Upper lobe of right lung (tissue), 1 donor: ENCODE results near the gene ACSF2. TPM values are rescaled to one million over a fixed set of nuclear protein-coding genes. Genes with fewer than 3 reads are reported as not detected.
A peak's percentile ranks its signal among the peaks of the same experiment; 100 is the strongest.
"Not testable (repeated sequence)": the region's sequence is repeated elsewhere in the genome, so short reads cannot be mapped to it uniquely, and the experiment has no call there.

Source experiments
- ATAC-seq: fragments of 200-7000 bp; cut with Tn5 transposase; one replicate; pipeline ENCODE4 v1.9.1; 2020; ENCODE audit warnings: mild to moderate bottlenecking, moderate library complexity
- DNase-seq: peaks from one replicate; pipeline ENCODE4 v3.0.0-alpha.2; 2020
- H3K27ac ChIP-seq: fragments of 200-600 bp; one replicate; pipeline ENCODE4 v1.8.0; 2022
- H3K27me3 ChIP-seq: fragments of 200-600 bp; one replicate; pipeline ENCODE4 v1.8.0; 2022; ENCODE audit warnings: mild to moderate bottlenecking
- H3K36me3 ChIP-seq: fragments of 200-600 bp; one replicate; pipeline ENCODE4 v1.8.0; 2022
- H3K4me1 ChIP-seq: fragments of 200-600 bp; one replicate; pipeline ENCODE4 v1.8.0; 2022
- H3K4me3 ChIP-seq: fragments of 200-600 bp; one replicate; pipeline ENCODE4 v1.8.0; 2022; ENCODE audit warnings: mild to moderate bottlenecking
- H3K9me3 ChIP-seq: fragments of 200-600 bp; one replicate; pipeline ENCODE4 v1.8.0; 2022
- intact Hi-C: fragments of 100-400 bp; cut with DNase I; formaldehyde crosslinking; loops from one replicate; pipeline ENCODE4 v1.11.0; 2022
- total RNA-seq: library from RNA; stranded (reverse); fragmentation: NEBNext Ultra II Directional; extraction: Animal tissue kit (Norgen Biotek cat#: 25700); gene quantifications from one replicate; pipeline ENCODE4 v1.2.1, GENCODE V29; 2021
- TF ChIP-seq, protein P1 (sequence below): fragments of 200-600 bp; IDR thresholded peaks from one replicate; pipeline ENCODE4 v1.8.0; 2022; ENCODE audit warnings: antibody characterized with exemption
- donor health status: DM: no; HTN: yes; CAD: no; lungs with severe emphysema.

Gene ACSF2
- total RNA-seq, 1 donor from 2014 or later, result 73.9 TPM

DNA sequence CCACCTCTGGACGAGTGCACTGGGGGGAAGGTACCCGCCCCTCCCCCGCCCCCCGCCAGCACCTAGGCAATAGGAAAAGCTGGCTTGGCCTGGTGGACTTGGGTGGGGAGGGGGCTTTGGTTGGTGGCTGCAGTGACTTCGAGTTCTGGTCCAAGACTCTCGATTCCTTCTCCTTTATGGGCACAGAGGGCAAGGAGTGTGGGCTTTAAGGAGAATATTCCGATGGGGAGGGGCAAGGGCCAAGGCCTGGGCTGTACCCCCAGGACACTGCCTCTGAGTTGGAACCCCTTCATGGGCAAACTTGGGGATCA, 409 bp downstream of the ACSF2 start:
- Histone ChIP-seq H3K4me1 (peaks cover 49% of the 10 kb centered on the region), H3K27ac (peak overlapping the region; percentile 78), H3K27me3 (no peaks in the 10 kb centered on the region), H3K4me3 (peak overlapping the region; percentile 87), H3K36me3 (no peaks in the 10 kb centered on the region), H3K9me3 (no peaks in the 10 kb centered on the region)
- TF ChIP-seq, protein P1, sequence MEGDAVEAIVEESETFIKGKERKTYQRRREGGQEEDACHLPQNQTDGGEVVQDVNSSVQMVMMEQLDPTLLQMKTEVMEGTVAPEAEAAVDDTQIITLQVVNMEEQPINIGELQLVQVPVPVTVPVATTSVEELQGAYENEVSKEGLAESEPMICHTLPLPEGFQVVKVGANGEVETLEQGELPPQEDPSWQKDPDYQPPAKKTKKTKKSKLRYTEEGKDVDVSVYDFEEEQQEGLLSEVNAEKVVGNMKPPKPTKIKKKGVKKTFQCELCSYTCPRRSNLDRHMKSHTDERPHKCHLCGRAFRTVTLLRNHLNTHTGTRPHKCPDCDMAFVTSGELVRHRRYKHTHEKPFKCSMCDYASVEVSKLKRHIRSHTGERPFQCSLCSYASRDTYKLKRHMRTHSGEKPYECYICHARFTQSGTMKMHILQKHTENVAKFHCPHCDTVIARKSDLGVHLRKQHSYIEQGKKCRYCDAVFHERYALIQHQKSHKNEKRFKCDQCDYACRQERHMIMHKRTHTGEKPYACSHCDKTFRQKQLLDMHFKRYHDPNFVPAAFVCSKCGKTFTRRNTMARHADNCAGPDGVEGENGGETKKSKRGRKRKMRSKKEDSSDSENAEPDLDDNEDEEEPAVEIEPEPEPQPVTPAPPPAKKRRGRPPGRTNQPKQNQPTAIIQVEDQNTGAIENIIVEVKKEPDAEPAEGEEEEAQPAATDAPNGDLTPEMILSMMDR, result no peak
- ATAC-seq (no peak), DNase-seq (no peak)
- intact Hi-C loops, result no loop called here

DNA sequence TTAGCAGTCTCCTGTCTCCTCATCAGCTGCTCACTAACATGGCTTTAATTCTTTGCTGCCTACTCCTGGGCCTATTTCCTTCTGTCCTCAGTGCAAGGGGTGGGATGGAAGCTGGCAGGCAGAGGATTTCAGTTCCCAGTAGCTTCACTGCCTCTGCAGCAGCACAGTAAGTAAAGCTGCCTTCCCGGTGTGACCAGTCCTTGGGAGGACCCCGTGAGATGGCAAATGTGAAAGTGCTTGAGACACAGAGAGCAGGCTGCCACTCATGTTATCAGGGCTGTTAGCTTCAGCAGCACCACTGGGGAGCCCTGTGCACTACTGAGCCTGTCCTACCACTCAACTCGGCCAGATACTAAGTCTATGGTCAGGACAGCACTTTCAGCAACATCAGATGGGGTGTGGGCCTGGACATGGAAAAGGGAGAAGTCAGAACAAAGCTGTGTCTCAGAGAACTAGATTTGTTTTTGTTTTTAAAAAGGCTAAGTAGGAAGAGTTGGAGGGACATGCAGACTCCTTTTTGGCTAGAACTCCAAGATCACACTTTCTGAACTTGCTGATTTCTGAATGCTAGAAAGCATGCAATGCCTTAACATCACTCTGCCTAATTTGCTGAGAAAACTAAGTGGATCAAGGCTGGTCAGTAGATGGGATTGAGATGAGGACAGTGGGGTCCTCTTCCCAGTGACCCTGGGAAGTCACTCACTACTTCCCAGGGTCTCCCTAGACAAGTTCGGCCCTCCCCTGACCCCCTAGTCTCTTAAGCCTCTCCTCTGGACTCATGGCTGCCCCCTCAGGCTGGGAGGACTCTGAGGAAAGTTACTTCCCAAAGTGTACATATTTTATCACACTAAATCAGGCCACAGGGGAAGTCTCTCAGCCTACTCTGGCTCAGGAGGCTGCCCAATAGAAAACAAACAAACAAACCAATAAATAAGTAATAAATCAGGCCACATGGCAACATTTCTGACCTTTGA, 1.1 kb downstream of the ACSF2 start:
- peak; percentile 65 for ATAC-seq

DNA sequence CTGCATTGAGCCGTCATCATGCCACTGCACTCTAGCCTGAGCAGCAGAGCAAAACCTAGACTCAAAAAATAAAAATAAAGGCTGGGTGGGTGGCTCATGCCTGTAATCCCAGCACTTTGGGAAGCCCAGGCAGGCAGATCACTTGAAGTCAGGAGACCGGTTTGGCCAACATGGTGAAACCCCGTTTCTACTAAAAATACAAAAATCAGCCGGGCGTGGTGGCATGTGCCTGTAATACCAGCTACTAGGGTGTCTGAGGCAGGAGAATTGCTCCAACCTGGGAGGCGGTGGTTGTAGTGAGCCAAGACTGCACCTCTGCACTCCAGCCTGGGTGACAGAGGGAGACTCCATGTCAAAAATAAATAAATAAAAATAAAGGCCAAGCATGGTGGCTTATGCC, 2.1 kb downstream of the ACSF2 start:
- intact Hi-C loops, DNase-seq, H3K36me3 ChIP-seq, ATAC-seq, H3K9me3 ChIP-seq, H3K4me3 ChIP-seq, H3K27me3 ChIP-seq: not testable (repeated sequence)
- H3K4me1 ChIP-seq, result peaks cover 41% of the 10 kb centered on the region
- peak overlapping the region; percentile 78 for H3K27ac ChIP-seq

More for the DNA sequence above, 1.1 kb downstream of the ACSF2 start:
- H3K4me3 ChIP-seq, result peak overlapping the region; percentile 87
- no peaks in the 10 kb centered on the region for H3K27me3 ChIP-seq
- TF ChIP-seq, protein P1, result peak; percentile 23
- peak overlapping the region; percentile 78 for H3K27ac ChIP-seq
- intact Hi-C loops, result no loop called here
- H3K4me1 ChIP-seq, result peaks cover 44% of the 10 kb centered on the region
- no peak for DNase-seq
- no peaks in the 10 kb centered on the region for H3K9me3 ChIP-seq
- no peaks in the 10 kb centered on the region for H3K36me3 ChIP-seq

DNA sequence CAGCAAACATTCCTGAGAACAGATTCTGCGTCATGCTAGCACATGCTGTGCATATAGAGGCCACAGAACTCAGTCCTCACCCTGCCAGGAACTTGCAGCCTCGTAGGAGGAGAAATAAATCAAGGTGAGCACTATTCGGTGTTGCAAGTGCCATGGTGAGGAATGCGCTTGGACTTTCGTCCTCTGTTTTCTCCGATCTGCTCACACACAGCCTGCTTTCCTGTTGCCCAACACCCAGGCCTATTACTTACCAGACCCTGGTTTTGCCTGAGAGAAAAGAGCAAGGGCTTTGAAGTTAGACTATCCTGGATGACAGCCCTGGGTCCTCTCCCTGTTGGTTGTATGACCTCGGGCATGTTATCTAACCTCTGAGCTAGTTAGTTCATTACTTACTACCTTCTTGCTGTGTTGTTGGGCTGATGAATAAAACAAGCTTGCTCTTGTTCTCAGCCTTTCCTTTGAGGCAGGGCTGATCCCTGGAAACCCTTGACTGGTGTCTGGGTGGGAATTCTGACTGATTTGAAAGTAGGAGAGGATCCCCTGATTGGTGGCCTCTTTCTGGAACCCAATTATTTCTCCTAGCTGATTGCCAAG, 2.9 kb downstream of the ACSF2 start:
- DNase-seq, result no peak
- Histone ChIP-seq H3K9me3 (no peaks in the 10 kb centered on the region), H3K36me3 (no peaks in the 10 kb centered on the region), H3K27me3 (no peaks in the 10 kb centered on the region), H3K27ac (no peak overlapping the region), H3K4me3 (no peak overlapping the region), H3K4me1 (peaks cover 37% of the 10 kb centered on the region)
- TF ChIP-seq, protein P1, result no peak
- peak; percentile 32 for ATAC-seq
- intact Hi-C loops, result no loop called here

DNA sequence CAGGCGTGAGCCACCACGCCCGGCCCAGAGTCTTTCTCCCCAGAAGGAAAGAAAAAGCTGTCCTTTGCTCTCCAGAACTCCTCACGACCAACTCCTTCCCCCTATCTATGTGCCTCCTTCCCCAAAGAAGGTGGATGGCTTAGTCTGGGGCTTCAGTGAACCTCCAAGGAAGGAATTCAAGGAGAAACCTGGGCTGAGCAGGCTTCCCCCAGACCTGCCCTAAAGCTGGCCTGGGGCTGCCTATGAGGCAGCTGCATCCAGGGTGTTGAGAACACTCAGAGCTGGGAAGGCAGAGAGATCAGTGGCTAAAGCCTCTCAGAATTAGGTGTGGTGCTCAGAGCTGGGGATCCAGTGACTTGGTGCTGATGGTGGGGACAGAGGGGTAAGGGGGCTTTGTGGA, 3.8 kb downstream of the ACSF2 start:
- H3K36me3 ChIP-seq, result no peaks in the 10 kb centered on the region
- no peaks in the 10 kb centered on the region for H3K9me3 ChIP-seq
- intact Hi-C loops, result no loop called here
- TF ChIP-seq, protein P1, result no peak
- no peak overlapping the region for H3K27ac ChIP-seq
- H3K27me3 ChIP-seq, result no peaks in the 10 kb centered on the region
- ATAC-seq (no peak), DNase-seq (no peak)
- peaks cover 28% of the 10 kb centered on the region for H3K4me1 ChIP-seq
- no peak overlapping the region for H3K4me3 ChIP-seq
